Measurements from ENCODE around the gene SLC10A7.

SLC10A7 gene

GRCh38 chr4:146521541-146522097 is at the start of gene SLC10A7:
TSS of gene SLC10A7 (minus strand) at chr4:146521940. CDS start at chr4:146521717, 223 bp downstream.
- peaks cover 45% of the 10 kb centered on the region for H3K79me2 ChIP-seq (ENCODE audit: control insufficient read depth, low read length)
- TF ChIP-seq EZH2phosphoT487 (IDR thresholded peaks at IDR 0.05; ENCODE audit: borderline replicate concordance, low read length) (no peak), CTCF (IDR thresholded peaks at IDR 0.05; ENCODE audit: low read depth, low read length, poor library complexity, severe bottlenecking) (no peak)
- no peaks in the 10 kb centered on the region for H3F3A ChIP-seq (ENCODE audit: control insufficient read depth, insufficient read depth)
- peaks cover 4% of the 10 kb centered on the region; the same call in 1 of the 2 replicates for H3K36me3 ChIP-seq (ENCODE audit: control insufficient read depth, low read length)
- peak within 1 kb of the TSS; percentile 96 for H3K4me2 ChIP-seq (ENCODE audit: low read length)
- H3K9me2 ChIP-seq (replicated peaks; ENCODE audit: control insufficient read depth, low read length) = no peaks in the 10 kb centered on the region
- H3K27me3 ChIP-seq (ENCODE audit: control insufficient read depth, low read length) = no peaks in the 10 kb centered on the region
- peak within 1 kb of the TSS; percentile 48 for H3K27ac ChIP-seq (ENCODE audit: low read depth, low read length)
- no peaks in the 10 kb centered on the region for H3K9me3 ChIP-seq (ENCODE audit: control insufficient read depth, insufficient read depth, low read length)
- peak within 1 kb of the TSS; percentile 89 for H3K4me3 ChIP-seq (ENCODE audit: low read length)
- no peaks in the 10 kb centered on the region for H4K20me1 ChIP-seq (ENCODE audit: control insufficient read depth, insufficient read depth, low read depth, low read length)
- H3K4me1 ChIP-seq (ENCODE audit: control insufficient read depth, low read length) = peaks cover 32% of the 10 kb centered on the region

GRCh38 chr4:146567396-146567795 is 45.7 kb upstream of the SLC10A7 start:
- Histone ChIP-seq H3K4me1 (ENCODE audit: control insufficient read depth, low read length) (no peaks in the 10 kb centered on the region), H3K4me3 (ENCODE audit: low read length) (no peak overlapping the region), H3K36me3 (ENCODE audit: control insufficient read depth, low read length) (no peaks in the 10 kb centered on the region), H3K27me3 (ENCODE audit: control insufficient read depth, low read length) (no peaks in the 10 kb centered on the region), H3F3A (ENCODE audit: control insufficient read depth, insufficient read depth) (no peaks in the 10 kb centered on the region), H3K9me2 (replicated peaks; ENCODE audit: control insufficient read depth, low read length) (no peaks in the 10 kb centered on the region), H4K20me1 (ENCODE audit: control insufficient read depth, insufficient read depth, low read depth, low read length) (no peaks in the 10 kb centered on the region), H3K79me2 (ENCODE audit: control insufficient read depth, low read length) (no peaks in the 10 kb centered on the region), H3K27ac (ENCODE audit: low read depth, low read length) (no peak overlapping the region), H3K4me2 (ENCODE audit: low read length) (no peak overlapping the region), H3K9me3 (ENCODE audit: control insufficient read depth, insufficient read depth, low read length) (no peaks in the 10 kb centered on the region)
- no peak for TF ChIP-seq CTCF (IDR thresholded peaks at IDR 0.05; ENCODE audit: low read depth, low read length, poor library complexity, severe bottlenecking)
- TF ChIP-seq EZH2phosphoT487 (IDR thresholded peaks at IDR 0.05; ENCODE audit: borderline replicate concordance, low read length) = no peak

- no peaks in the 10 kb centered on the region for H3K9me3 ChIP-seq (ENCODE audit: control insufficient read depth, insufficient read depth, low read length)
- H3F3A ChIP-seq (ENCODE audit: control insufficient read depth, insufficient read depth) = no peaks in the 10 kb centered on the region
- H3K4me2 ChIP-seq (ENCODE audit: low read length) = no peak overlapping the region
- peaks cover 7% of the 10 kb centered on the region; the same call in 1 of the 2 replicates for H3K27me3 ChIP-seq (ENCODE audit: control insufficient read depth, low read length)
- H3K79me2 ChIP-seq (ENCODE audit: control insufficient read depth, low read length) = no peaks in the 10 kb centered on the region
- no peak overlapping the region for H3K27ac ChIP-seq (ENCODE audit: low read depth, low read length)
- no peaks in the 10 kb centered on the region for H3K9me2 ChIP-seq (replicated peaks; ENCODE audit: control insufficient read depth, low read length)
- H3K36me3 ChIP-seq (ENCODE audit: control insufficient read depth, low read length) = no peaks in the 10 kb centered on the region
- TF ChIP-seq CTCF (IDR thresholded peaks at IDR 0.05; ENCODE audit: low read depth, low read length, poor library complexity, severe bottlenecking) (no peak), EZH2phosphoT487 (IDR thresholded peaks at IDR 0.05; ENCODE audit: borderline replicate concordance, low read length) (no peak)
- H4K20me1 ChIP-seq (ENCODE audit: control insufficient read depth, insufficient read depth, low read depth, low read length) = no peaks in the 10 kb centered on the region
- no peak overlapping the region for H3K4me3 ChIP-seq (ENCODE audit: low read length)
- H3K4me1 ChIP-seq (ENCODE audit: control insufficient read depth, low read length) = no peaks in the 10 kb centered on the region
Measured at GRCh38 chr4:146564492-146564891, 42.8 kb upstream of the SLC10A7 start.

All from DOHH2 (cell line).